ENCODE results near the gene SEPTIN3.

Gene SEPTIN3

GRCh38 chr22:41970601-41971000, 1.4 kb downstream of the SEPTIN3 start:
- DNase-seq (ENCODE audit: low read depth, low spot score) = no peak
- no peak overlapping the region for H3K4me3 ChIP-seq (ENCODE audit: low read length)

GRCh38 chr22:41971431-41971830, 2.2 kb downstream of the SEPTIN3 start:
- no peak overlapping the region for H3K4me3 ChIP-seq (ENCODE audit: low read length)
- no peak for DNase-seq (ENCODE audit: low read depth, low spot score)

DNA sequence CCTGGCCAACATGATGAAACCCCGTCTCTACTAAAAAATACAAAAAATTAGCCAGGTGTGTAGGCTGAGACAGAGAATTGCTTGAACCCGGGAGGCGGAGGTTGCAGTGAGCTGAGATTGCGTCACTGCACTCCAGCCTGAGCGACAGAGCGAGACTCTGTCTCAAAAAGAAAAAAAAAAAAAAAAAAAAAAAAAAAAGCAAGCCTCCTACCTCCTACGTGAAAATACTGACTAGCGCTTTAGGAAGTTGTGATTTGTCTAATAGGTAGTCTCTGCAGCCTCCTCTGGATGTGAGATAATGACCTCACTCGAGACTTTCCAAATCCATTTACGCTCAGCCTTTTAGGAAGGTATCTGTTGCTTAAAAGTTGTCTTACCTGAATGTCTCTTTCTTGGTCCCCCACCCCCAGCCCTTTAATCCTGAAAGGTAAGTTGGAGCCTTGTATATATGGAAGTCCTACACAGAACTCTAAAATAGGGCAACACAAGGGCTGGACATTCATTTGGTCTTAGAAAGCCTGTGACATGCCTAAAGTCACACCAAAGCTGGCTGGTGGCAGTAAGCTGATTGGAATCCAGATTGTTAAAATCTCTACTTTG, 5.5 kb downstream of the SEPTIN3 start:
- no peak for DNase-seq (ENCODE audit: low read depth, low spot score)
- H3K4me3 ChIP-seq (ENCODE audit: low read length) = no peak overlapping the region

- H3K4me3 ChIP-seq (ENCODE audit: low read length) = peak overlapping the region; percentile 51
- no peak for DNase-seq (ENCODE audit: low read depth, low spot score)
Observed at GRCh38 chr22:41975299-41976069, 6.2 kb downstream of the SEPTIN3 start.

GRCh38 chr22:41976070-41976901, 7.0 kb downstream of the SEPTIN3 start:
- no peak for DNase-seq (ENCODE audit: low read depth, low spot score)
- H3K4me3 ChIP-seq (ENCODE audit: low read length) = peak overlapping the region; percentile 51

DNA sequence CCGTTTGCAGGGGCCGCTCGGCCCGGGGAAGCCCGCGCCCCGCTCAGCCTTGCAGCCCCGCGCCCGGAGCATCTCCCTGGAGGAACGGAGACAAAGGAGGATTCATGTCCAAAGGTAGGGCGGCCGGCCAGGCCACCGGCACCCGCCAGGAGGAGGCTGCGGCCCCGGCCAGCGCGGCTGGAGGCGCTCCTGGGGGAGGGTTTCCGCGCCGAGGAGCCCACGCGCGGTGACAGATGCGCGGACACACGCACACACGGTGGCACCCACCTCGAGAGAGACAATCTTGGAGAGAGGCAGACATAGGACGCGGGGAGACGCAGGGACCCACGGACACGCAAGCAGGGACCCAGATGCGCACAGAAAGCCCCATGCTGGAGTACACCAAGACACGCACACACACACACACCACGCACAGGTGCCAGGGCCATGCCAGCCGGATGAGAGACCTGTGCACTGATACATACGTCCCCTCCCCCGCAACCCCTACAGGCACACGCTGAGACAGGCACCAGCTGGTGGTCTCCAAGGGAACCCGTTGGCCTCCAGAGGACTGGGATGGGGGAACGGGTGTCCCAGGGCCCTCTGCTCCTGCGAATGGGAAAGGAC, 7.8 kb downstream of the SEPTIN3 start:
- peak; percentile 54 for DNase-seq (ENCODE audit: low read depth, low spot score)
- H3K4me3 ChIP-seq (ENCODE audit: low read length) = peak overlapping the region; percentile 59

DNA sequence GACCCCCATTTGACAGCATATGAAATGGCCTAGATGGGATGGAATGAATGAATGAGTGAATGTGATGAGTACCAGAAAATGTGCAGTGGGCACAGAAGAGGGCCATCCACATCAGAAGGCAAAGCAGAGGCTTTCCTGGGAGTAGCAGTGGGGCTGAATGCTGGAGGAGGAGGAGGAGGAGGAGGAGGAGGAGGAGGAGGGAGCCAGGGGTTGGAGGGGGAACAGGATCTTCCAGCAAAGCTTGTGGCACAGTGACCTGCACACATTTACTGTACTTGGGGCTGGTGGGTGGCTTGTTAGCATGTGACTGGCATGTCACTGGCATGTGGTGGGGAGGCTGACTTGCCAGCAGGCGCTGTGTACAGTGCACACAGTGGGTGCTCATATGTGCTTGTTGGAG, 9.5 kb downstream of the SEPTIN3 start:
- H3K4me3 ChIP-seq (ENCODE audit: low read length) = no peak overlapping the region
- DNase-seq (ENCODE audit: low read depth, low spot score) = no peak

- H3K4me3 ChIP-seq (ENCODE audit: low read length) = no peak overlapping the region
- no peak for DNase-seq (ENCODE audit: low read depth, low spot score)
Observed at GRCh38 chr22:41979423-41980250, 10.4 kb downstream of the SEPTIN3 start.

DNA sequence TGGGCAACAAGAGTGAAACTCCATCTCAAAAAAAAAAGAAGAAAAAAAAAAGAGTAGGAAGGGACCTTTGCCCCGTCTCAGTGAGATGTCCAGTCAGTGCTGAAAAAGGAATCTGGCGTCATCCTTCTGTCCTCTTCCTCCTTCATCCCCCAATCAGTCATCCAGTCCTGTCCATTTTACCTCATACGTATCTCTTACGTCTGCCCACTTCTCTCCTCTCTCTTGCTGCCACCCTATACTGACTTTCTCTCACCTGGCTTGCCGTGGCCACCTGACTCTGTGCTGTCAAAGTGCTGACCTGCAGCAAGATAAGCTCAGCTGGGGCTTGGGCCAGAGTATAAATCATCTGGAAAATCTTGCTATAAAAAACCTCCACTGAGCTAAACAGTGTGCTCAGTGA, 13.6 kb downstream of the SEPTIN3 start:
- no peak overlapping the region for H3K4me3 ChIP-seq (ENCODE audit: low read length)
- DNase-seq (ENCODE audit: low read depth, low spot score) = no peak

DNA sequence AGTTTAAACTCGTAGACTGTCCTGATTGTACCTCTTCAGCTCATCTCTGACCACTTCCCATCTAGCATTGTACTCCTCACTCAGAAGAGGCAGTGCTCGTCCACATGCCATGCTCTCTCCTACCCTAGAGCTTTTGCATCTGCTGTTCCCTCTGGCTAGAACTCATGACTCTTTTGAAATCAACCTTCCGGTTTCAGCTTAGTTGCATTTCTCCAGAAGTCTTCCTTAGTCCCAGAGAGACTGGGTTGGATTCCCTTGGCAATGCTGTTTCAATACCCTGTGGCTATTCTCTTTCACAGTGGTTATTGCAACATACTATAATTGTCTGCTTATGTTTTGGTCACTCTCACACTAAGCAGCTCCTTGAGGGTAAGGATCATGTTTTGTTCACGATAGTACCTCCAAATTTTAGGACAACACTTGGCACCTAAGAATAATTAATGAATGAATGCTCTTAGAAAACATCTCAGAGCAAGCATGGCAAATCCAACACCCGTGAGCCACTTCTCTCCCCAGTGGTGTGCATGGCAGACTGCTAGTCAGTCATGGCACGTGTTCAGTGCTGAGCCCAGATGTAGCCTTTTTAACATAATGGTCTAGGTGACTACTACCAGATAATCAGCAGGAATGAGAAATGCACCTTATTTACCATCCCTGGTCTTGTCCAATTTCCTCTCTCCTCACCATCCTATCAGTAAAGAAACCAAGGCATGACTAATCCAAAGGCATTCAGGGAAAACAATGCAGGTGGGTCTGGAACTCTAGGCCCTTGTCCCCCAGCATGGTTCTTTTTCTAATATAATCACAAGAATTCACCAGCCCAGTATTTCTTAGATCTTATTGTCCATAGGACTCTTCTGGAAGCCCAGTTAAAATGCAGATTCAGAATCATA, 14.5 kb downstream of the SEPTIN3 start:
- H3K4me3 ChIP-seq (ENCODE audit: low read length) = no peak overlapping the region
- no peak for DNase-seq (ENCODE audit: low read depth, low spot score)

DNA sequence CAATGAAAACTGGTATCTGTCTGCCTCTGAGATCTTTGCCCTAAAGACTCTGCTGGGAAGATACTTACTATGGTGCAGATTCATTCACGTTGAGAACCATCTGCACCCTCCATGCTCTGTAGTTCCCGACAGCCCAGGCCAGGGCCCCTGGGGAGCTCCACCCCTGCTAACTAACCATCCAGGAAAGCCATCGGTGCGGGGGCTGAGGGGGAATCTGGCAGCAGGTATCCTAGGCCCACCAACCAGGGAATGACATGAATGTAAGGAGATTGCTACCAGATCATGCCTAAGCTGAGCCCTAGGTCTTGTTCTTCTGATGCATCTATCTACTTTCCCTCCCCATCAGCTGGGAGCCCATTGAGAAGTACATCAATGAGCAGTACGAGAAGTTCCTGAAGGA, 18.0 kb downstream of the SEPTIN3 start:
- H3K4me3 ChIP-seq (ENCODE audit: low read length) = no peak overlapping the region
- DNase-seq (ENCODE audit: low read depth, low spot score) = no peak

DNA sequence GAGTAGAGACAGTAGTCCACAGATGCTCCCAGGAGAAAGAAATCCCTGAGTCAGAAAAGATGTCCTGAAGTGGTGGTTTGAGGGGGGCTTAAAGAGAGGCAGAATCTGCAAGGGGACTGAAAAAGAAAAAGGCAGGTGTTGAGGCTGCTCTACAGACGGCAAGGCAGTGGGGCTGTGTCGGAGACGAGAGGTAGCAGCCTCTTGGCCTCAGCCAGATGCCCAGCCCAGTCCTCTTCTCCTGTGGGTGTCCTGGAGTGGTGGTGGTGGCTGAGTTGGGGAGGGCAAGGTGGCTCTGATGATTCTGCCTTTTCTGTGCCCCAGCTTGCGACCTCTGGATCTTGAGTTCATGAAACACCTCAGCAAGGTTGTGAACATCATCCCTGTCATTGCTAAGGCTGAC, 20.0 kb downstream of the SEPTIN3 start:
- no peak overlapping the region for H3K4me3 ChIP-seq (ENCODE audit: low read length)
- DNase-seq (ENCODE audit: low read depth, low spot score) = no peak

DNA sequence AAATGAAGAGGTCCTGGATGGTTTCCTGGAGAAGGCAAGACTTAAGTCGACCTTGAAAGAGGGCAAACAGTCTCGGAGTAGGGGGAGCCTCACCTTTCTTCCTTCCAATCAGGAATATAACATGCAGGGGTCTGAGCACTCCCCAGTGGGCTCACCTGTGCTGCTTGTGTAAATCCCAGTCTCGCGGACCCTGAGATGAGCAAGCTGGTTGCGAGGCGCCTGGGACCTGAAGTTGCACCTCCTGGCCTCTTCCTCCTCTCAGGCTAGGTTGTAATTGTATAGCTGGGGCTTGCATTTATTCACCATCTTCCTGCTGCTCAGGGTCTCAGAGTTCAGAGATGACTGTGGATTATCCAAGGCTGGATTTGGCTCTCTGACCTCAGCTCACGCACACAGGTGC, 21.9 kb downstream of the SEPTIN3 start:
- DNase-seq (ENCODE audit: low read depth, low spot score) = no peak
- H3K4me3 ChIP-seq (ENCODE audit: low read length) = no peak overlapping the region

DNA sequence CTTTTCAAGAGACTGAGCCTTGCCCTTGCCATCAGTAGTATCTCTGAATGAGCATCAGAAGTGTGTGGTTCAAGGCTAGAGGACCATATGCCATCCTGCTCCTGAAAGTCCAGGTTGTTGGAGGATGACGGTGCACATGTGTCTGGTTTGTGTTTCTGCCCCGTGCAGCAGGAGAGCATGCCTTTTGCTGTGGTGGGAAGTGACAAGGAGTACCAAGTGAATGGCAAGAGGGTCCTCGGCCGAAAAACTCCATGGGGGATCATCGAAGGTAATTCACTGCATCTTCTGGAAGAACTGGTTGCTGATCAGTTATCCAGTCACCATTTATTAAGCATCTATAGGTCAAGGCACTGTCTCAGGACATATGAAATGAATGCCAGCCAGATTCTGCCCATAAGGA, 23.3 kb downstream of the SEPTIN3 start:
- H3K4me3 ChIP-seq (ENCODE audit: low read length) = no peak overlapping the region
- DNase-seq (ENCODE audit: low read depth, low spot score) = no peak

DNA sequence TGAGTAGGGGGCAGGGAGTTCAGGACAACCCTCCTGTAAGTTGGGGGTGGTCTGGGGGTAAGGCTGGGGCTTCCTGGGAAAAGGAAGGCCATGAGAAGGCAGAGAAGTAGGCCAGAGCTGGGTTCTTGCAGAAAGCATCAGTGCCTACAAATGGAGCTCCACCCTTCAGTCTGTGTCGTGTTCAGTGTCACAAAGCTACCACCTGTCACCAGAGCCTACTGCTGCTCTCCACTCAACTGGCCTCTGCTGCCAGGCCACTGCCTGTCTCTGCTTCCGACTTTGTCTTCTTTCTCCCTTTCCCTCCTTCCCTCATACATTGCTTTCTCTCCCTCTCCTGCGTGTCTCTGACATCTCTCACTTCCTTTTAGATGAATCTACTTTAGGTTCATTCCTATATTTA, 26.0 kb downstream of the SEPTIN3 start:
- DNase-seq (ENCODE audit: low read depth, low spot score) = no peak
- no peak overlapping the region for H3K4me3 ChIP-seq (ENCODE audit: low read length)

DNA sequence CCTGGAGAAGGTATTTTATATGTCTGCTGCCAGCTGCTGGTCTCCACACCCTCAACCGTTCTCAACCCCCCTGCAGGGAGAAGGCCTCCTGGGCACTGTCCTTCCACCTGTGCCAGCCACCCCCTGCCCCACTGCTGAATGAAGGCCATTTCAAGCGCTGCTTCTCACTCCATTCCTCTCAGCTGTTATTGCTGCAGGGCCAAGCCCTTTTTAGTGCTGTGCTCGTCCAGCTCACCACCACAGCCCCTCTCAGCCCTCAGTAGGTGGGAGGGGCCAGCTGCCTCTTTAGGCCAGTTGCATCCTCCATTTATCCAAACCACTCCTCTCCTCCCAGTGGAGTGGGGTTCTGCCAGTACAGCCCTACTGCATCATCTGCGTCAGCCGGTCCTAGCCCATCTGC, 27.6 kb downstream of the SEPTIN3 start:
- no peak overlapping the region for H3K4me3 ChIP-seq (ENCODE audit: low read length)
- no peak for DNase-seq (ENCODE audit: low read depth, low spot score)

- DNase-seq (ENCODE audit: low read depth, low spot score) = no peak
- no peak within 1 kb of the TSS for H3K4me3 ChIP-seq (ENCODE audit: low read length)
Observed at GRCh38 chr22:41998361-41999261, 29.4 kb downstream of the SEPTIN3 start, which contains the start of gene WBP2NL. TSS of gene WBP2NL (plus strand) at chr22:41998788. CDS start at chr22:41998819, 31 bp downstream.

All from Jurkat, Clone E6-1 (cell line).